Liver (tissue), 9 donors: ENCODE results near the gene CCDC187. TPM values are rescaled to one million over a fixed set of nuclear protein-coding genes. Genes with fewer than 3 reads are reported as not detected.

Experiments
- DNase-seq: peaks from one replicate; pipeline ENCODE4 v3.0.0-alpha.2; 2017; ENCODE audit warnings: low spot score
- H3K27ac ChIP-seq, 2 donors: one replicate each; pipeline ENCODE4 v1.7.0; 2013; ENCODE audit warnings: inconsistent platforms in 2 of 2, low read length in 2 of 2, control low read depth in 1 of 2, low read depth in 1 of 2, mild to moderate bottlenecking in 1 of 2
- H3K27me3 ChIP-seq, 4 donors: one replicate each; pipeline versions ENCODE4 v1.6.1 to v1.7.0; 2013; ENCODE audit warnings: low read length in 3 of 4, inconsistent platforms in 1 of 4, mild to moderate bottlenecking in 1 of 4, moderate library complexity in 1 of 4; ENCODE audit not compliant: control insufficient read depth in 4 of 4, insufficient read depth in 4 of 4
- H3K36me3 ChIP-seq, 4 donors: one replicate each; pipeline versions ENCODE4 v1.6.1 to v1.7.0; 2013; ENCODE audit warnings: low read length in 3 of 4, mild to moderate bottlenecking in 3 of 4, low read depth in 1 of 4, moderate library complexity in 1 of 4; ENCODE audit not compliant: control insufficient read depth in 4 of 4, insufficient read depth in 3 of 4
- H3K4me1 ChIP-seq, 4 donors: one replicate each; pipeline versions ENCODE4 v1.6.1 to v1.7.0; 2013; ENCODE audit warnings: low read length in 3 of 4, mild to moderate bottlenecking in 3 of 4, moderate library complexity in 1 of 4; ENCODE audit not compliant: control insufficient read depth in 4 of 4, insufficient read depth in 4 of 4
- H3K4me3 ChIP-seq, 3 donors: one replicate each; pipeline versions ENCODE4 v1.6.1 to v1.7.0; 2013; ENCODE audit warnings: low read length in 3 of 3, control low read depth in 1 of 3, low read depth in 1 of 3, mild to moderate bottlenecking in 1 of 3
- H3K9ac ChIP-seq, 2 donors: one replicate each; pipeline ENCODE4 v1.7.0; 2013; ENCODE audit warnings: low read length in 2 of 2, mild to moderate bottlenecking in 2 of 2, moderate library complexity in 2 of 2, control low read depth in 1 of 2, low read depth in 1 of 2
- H3K9me3 ChIP-seq, 4 donors: one replicate each; pipeline versions ENCODE4 v1.6.1 to v1.7.0; 2013; ENCODE audit warnings: low read length in 3 of 4; ENCODE audit not compliant: control insufficient read depth in 4 of 4
- EGR1 ChIP-seq, 2 donors: IDR thresholded peaks; 2 replicates each; pipeline ENCODE4 v1.6.1; 2016 to 2018; ENCODE audit warnings: antibody characterized with exemption in 2 of 2, low read depth in 2 of 2
- FOXA1 ChIP-seq: IDR thresholded peaks from 2 replicates; pipeline ENCODE4 v1.6.1; 2016; ENCODE audit warnings: antibody characterized with exemption
- FOXA2 ChIP-seq: IDR thresholded peaks from 2 replicates; pipeline ENCODE4 v1.6.1; 2016; ENCODE audit warnings: antibody characterized with exemption
- HNF4A ChIP-seq, 2 donors: conservative IDR thresholded peaks; 2 replicates each; pipeline ENCODE4 v1.6.1; 2016; ENCODE audit warnings: antibody characterized with exemption in 2 of 2, mild to moderate bottlenecking in 2 of 2
- HNF4G ChIP-seq: IDR thresholded peaks from 2 replicates; pipeline ENCODE4 v1.6.1; 2016; ENCODE audit warnings: antibody characterized with exemption
- JUND ChIP-seq, 2 donors: IDR thresholded peaks; 2 replicates each; pipeline ENCODE4 v1.6.1; 2016; ENCODE audit warnings: antibody characterized with exemption in 2 of 2
- MAX ChIP-seq: IDR thresholded peaks from 2 replicates; pipeline ENCODE4 v1.6.1; 2016; ENCODE audit warnings: antibody characterized with exemption
- NR2F2 ChIP-seq: IDR thresholded peaks from 2 replicates; pipeline ENCODE4 v1.6.1; 2016; ENCODE audit warnings: antibody characterized with exemption
- RAD21 ChIP-seq, 2 donors: IDR thresholded peaks; 2 replicates each; pipeline ENCODE4 v1.6.1; 2016; ENCODE audit warnings: antibody characterized with exemption in 2 of 2, mild to moderate bottlenecking in 2 of 2
- REST ChIP-seq: IDR thresholded peaks from 2 replicates; pipeline ENCODE4 v1.6.1; 2016; ENCODE audit warnings: antibody characterized with exemption, mild to moderate bottlenecking
- TAF1 ChIP-seq: conservative IDR thresholded peaks from 2 replicates; pipeline ENCODE4 v1.6.1; 2016; ENCODE audit warnings: antibody characterized with exemption, mild to moderate bottlenecking
- WGBS: extraction: QIAGEN DNeasy Blood & Tissue Kit; methylation state at CpG from one replicate; pipeline ENCODE4 v1.1.7; 2013; 5-methylcytosine and 5-hydroxymethylcytosine counted together
- polyA plus RNA-seq, 2 donors: library from polyadenylated mRNA; stranded (reverse) in 1 of 2; unstranded in 1 of 2; fragments of 200-250 nt in 1 of 2; fragments of >200 nt in 1 of 2; fragmentation: Nextera tagmentation in 1 of 2; extraction: Ambion mirVana in 1 of 2; gene quantifications; one replicate each; pipeline versions ENCODE4 v1.2.1 to v1.2.3, GENCODE V29; 2013 to 2015
- total RNA-seq, 2 donors: library from RNA; depleted of rRNA; stranded (reverse); fragments of >200 nt; gene quantifications; one replicate each; pipeline ENCODE4 v1.2.3, GENCODE V29; 2014
- TF ChIP-seq, protein P1 (sequence below): IDR thresholded peaks from 2 replicates; pipeline ENCODE4 v1.6.1; 2016; ENCODE audit warnings: antibody characterized with exemption
- TF ChIP-seq, protein P2 (sequence below): fragments of 150-350 bp; IDR thresholded peaks from 2 replicates; pipeline ENCODE4 v1.5.1; 2017; ENCODE audit warnings: improper control_type of control experiment, low read depth, low read length; ENCODE audit not compliant: missing input control
- donor health status: healthy.
- donor health status: healthy.
- donor health status: healthy.
- donor health status: healthy.
- donor health status: healthy.

Gene CCDC187
- total and polyA plus RNA-seq, 4 donors = 0.05 TPM; not detected in 3

- Histone ChIP-seq H3K36me3 (no peaks in the 10 kb centered on the region), H3K27me3 (peaks cover 0 to 2% (median 0%) of the 10 kb centered on the region in 4 donors), H3K9ac (no peak overlapping the region), H3K4me3 (no peak overlapping the region), H3K4me1 (peaks cover 0 to 5% (median 4%) of the 10 kb centered on the region in 4 donors), H3K9me3 (no peaks in the 10 kb centered on the region), H3K27ac (no peak overlapping the region)
- DNase-seq = no peak
- TF ChIP-seq FOXA1 (no peak), MAX (no peak), FOXA2 (no peak)
- WGBS = 87% methylated on average over 39 of the region's 39 CpGs
These were observed 22.2 kb downstream of the CCDC187 start for GRCh38 chr9:136281421-136282271.

DNA sequence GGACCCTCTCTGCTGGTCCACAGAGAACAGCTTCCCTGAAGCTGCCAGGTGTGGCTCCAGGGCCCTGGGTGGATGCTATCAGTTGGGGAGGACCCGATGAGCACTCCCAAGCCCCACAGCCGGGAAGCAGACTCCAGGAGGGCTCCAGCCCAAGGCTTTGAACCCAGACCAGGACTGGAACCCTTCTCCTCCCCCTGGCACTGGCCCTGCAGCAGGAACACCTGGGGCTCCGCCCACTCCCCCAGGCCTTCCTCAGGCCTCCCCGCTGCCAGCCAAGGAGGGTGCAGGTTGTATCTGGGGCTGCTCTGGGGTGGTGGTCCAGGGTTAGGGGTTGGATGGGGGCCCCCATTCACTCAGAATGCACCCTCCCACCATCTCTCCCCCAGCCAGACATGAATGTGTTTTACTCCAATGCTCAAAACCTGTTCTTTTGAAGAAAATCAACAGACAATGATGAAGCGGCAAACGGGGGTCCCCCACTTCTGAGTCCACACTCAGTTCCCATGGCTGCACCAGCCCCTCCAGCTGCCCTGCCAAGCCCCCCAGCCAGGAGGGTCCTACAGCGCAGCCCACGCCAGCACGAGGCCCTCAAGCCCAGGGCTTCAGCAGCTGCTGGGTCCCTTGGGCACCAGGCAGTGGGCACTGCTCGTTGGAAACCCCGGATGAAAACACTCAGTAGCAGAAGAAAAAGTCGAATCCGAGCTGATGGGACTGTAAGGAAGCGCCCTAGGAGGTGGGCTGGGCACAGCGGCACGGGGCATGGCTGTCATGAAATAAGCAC is 23.2 kb downstream of the CCDC187 start:
- H3K36me3 ChIP-seq = no peaks in the 10 kb centered on the region
- no peaks in the 10 kb centered on the region for H3K9me3 ChIP-seq
- no peak for TF ChIP-seq HNF4G
- TF ChIP-seq REST = no peak
- no peak for TF ChIP-seq HNF4A (conservative IDR thresholded peaks at IDR 0.05)
- no peak for TF ChIP-seq TAF1
- TF ChIP-seq FOXA2 = no peak
- TF ChIP-seq, protein P1, sequence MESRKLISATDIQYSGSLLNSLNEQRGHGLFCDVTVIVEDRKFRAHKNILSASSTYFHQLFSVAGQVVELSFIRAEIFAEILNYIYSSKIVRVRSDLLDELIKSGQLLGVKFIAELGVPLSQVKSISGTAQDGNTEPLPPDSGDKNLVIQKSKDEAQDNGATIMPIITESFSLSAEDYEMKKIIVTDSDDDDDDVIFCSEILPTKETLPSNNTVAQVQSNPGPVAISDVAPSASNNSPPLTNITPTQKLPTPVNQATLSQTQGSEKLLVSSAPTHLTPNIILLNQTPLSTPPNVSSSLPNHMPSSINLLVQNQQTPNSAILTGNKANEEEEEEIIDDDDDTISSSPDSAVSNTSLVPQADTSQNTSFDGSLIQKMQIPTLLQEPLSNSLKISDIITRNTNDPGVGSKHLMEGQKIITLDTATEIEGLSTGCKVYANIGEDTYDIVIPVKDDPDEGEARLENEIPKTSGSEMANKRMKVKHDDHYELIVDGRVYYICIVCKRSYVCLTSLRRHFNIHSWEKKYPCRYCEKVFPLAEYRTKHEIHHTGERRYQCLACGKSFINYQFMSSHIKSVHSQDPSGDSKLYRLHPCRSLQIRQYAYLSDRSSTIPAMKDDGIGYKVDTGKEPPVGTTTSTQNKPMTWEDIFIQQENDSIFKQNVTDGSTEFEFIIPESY = no peak
- TF ChIP-seq FOXA1 = no peak
- TF ChIP-seq RAD21 (IDR thresholded peaks at IDR 0.05) = no peak
- no peak for TF ChIP-seq JUND (IDR thresholded peaks at IDR 0.05)
- no peak for TF ChIP-seq NR2F2
- TF ChIP-seq, protein P2, sequence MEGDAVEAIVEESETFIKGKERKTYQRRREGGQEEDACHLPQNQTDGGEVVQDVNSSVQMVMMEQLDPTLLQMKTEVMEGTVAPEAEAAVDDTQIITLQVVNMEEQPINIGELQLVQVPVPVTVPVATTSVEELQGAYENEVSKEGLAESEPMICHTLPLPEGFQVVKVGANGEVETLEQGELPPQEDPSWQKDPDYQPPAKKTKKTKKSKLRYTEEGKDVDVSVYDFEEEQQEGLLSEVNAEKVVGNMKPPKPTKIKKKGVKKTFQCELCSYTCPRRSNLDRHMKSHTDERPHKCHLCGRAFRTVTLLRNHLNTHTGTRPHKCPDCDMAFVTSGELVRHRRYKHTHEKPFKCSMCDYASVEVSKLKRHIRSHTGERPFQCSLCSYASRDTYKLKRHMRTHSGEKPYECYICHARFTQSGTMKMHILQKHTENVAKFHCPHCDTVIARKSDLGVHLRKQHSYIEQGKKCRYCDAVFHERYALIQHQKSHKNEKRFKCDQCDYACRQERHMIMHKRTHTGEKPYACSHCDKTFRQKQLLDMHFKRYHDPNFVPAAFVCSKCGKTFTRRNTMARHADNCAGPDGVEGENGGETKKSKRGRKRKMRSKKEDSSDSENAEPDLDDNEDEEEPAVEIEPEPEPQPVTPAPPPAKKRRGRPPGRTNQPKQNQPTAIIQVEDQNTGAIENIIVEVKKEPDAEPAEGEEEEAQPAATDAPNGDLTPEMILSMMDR = no peak
- no peak for TF ChIP-seq EGR1 (IDR thresholded peaks at IDR 0.05; ENCODE audit: low read depth in 2 of 2)
- 86% methylated on average over 16 of the region's 16 CpGs for WGBS
- no peak overlapping the region for H3K27ac ChIP-seq
- no peak for DNase-seq
- peaks cover 0 to 2% (median 0%) of the 10 kb centered on the region in 4 donors for H3K27me3 ChIP-seq
- H3K9ac ChIP-seq = no peak overlapping the region
- H3K4me3 ChIP-seq = no peak overlapping the region
- H3K4me1 ChIP-seq = peaks cover 0 to 5% (median 4%) of the 10 kb centered on the region in 4 donors
